HTR-8/SVneo (cell line): ENCODE data around the gene GPR32.
A peak's percentile ranks its signal among the peaks of the same experiment; 100 is the strongest.
"Not testable (repeated sequence)": the region's sequence is repeated elsewhere in the genome, so short reads cannot be mapped to it uniquely, and the experiment has no call there.

ENCODE experiments used
- DNase-seq: peaks from one replicate; pipeline ENCODE4 v3.0.0; 2011; ENCODE audit warnings: low spot score, mixed read lengths; ENCODE audit not compliant: insufficient read length
- FAIRE-seq: peaks from 2 replicates; lab custom pipeline; 2011; peaks lifted over from hg19 to GRCh38; lab: Jason Lieb, UNC

Gene GPR32

DNA sequence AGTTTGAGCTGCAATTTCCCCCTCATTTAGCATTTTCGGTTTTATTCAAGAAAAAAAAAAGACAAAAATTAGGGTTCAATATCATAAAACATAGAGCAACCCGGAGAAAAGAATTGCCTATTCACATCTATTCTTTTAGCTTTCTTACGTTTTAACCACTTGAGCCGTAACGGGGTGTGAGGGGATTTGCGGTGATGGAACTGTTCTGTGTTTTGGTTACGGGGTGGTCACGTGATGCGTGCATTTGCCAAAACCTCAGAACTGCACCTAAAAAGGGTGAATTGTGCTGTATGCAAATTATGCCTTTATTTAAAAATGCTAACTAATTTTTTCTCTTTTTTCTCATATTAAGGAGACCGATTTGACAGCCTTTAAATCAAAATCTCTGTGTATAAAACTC, 25.0 kb upstream of the GPR32 start:
- DNase-seq: no peak
- no peak for FAIRE-seq

DNA sequence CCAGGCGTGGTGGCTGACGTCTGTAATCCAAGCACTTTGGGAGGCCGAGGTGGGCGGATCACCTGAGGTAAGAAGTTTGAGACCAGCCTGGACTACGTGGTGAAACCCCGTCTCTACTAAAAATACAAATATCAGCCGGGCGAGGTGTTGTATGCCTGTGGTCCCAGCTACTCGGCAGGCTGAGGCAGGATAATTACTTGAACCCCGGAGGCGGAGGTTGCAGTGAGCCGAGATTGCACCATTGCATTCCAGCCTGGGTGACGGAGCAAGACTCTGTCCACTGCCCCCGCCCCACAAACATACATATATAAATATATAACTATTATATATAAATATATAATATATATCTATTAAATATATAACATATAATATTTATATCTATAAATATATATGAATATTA, 23.1 kb upstream of the GPR32 start:
- FAIRE-seq, DNase-seq: not testable (repeated sequence)

DNA sequence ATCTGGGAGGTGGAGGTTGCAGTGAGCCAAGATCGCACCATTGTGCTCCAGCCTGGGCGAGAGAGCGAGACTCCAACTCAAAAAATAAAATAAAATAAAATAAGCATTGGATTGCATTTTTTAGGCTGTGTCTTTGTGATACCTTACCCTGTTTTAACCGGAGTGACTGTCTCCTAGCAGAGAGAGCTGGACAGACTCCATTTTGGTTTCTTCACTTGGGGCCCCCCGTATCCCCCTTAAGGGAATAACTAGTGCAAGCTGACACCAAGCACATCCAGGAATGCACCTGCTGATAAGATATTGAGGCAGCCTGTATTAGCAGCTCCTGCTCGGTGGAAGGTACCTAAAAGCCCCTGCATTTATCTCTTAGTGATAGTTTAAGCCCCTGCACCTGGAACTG, 20.8 kb upstream of the GPR32 start:
- FAIRE-seq (no peak), DNase-seq (no peak)

DNA sequence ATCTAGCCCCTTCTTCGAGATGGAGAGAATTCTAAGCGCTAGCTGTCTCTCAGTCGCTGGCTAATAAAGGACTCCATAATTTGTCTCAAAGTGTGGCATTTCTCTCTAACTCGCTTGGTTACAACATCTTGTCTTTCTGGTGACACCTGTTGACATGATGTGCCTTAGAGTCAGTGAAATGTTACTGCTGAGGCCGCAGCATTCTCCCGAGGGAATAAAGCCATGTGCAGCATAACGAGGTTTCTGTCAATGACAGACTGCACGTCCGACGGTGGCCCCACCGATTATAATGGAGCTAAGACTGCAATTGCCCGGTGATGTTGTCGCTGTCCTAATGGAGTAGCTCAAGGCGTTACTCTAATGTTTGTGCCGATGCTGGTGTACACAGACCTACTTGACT, 20.3 kb upstream of the GPR32 start:
- FAIRE-seq (no peak), DNase-seq (no peak)

DNA sequence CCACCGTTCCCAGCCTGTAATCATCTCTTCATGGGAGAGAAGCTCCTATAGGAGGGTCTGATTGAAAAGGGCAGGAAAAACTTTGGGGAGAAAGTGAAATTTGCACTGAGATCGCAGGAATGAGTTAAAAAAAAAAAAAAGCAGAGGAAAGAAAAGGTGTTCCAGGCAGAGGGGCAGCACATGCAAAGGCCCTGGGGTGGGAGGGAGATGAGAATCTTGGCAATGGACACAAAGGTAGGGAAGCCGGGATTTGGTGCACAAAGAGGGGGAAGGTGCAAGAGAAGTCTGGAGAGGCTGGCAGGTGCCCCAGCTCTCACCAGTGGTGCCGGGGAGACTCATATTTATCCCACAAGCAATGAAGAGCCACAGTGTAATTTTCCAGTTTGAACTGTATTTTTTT, 16.4 kb upstream of the GPR32 start:
- no peak for FAIRE-seq
- DNase-seq: no peak

DNA sequence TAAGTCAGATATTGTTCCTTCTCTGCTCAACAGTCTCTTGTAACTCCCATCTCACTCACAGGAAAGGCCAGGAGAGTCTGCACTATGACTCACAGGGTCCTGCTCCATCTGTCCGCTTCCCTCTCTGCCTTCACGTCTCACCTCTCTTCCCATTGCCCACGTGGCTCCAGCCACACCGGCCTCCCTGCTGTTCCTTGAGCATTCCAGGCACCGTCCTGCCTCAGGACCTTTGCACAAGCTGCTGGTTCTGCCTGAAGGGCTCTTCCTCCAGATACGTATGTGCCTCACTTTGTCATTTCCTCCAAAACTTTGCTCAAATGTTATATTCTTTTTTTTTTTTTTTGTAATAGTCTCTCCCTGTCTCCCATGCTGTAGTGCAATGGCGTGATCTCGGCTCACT, 14.0 kb upstream of the GPR32 start:
- not testable (repeated sequence) for DNase-seq, FAIRE-seq

DNA sequence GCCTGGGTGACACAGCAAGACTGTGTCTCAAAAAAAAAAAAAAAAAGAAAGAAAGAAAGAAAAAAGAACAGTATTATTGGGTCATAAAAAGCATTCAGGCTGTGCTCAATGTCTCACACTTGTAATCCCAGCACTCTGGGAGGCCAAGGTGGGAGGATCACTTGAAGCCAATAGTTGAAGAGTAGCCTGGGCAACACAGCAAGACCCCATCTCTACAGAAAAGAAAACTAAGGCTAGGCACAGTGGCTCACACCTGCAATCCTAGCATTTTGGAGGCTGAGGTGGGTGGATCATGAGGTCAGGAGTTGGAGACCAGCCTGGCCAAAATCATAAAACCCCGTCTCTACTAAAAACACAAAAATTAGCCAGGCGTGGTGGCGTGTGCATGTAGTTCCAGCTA, 12.6 kb upstream of the GPR32 start:
- DNase-seq, FAIRE-seq: not testable (repeated sequence)

DNA sequence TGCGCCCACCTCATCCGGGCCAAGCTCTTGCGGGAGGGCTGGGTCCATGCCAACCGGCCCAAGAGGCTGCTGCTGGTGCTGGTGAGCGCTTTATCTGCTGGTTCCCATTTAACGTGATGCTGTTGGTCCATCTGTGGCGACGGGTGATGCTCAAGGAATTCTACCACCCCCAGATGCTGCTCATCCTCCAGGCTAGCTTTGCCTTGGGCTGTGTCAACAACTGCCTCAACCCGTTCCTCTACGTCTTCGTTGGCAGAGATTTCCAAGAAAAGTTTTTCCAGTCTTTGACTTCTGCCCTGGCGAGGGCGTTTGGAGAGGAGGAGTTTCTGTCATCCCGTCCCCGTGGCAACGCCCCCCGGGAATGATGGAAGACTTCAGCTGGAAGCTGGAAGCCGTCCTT, 11.2 kb upstream of the GPR32 start:
- FAIRE-seq, DNase-seq: not testable (repeated sequence)

DNA sequence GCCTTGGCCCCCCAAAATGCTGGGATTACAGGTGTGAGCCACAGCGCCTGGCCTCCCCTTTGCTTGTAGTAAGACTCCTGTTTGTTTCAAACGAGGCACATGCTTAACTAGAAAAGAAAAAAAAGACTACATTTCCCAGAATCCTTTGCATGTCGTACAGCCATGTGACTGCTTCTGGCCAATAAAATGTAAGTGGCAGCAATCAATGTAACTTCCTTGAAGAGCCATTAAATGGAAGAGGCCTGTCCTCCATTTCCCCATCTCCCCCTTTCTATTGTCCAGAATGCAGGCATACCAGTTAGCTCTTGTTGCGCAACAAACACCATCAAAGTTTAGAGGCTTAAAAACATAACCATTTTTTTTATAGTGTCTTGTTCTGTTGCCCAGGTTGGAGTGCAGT, 10.4 kb upstream of the GPR32 start:
- DNase-seq (peak; percentile 39), FAIRE-seq (no peak)

DNA sequence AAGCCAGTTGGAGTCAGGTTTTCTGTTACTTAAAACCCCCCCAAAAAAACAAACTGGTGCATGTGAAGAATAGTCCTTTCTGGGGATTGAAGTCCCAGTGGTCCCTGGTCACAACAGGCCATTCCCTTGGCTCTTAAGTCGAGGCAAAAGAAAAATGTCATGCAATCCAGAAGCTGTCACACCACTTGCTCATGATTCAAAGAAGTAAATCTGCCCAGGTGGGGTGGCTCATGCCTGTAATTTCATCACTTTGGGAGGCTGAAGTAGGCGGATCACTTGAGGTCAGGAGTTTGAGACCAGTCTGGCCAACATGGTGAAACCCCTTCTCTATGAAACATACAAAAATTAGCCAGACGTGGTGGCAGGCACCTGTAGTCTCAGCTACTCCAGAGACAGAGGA, 8.8 kb upstream of the GPR32 start:
- DNase-seq, FAIRE-seq: not testable (repeated sequence)

DNA sequence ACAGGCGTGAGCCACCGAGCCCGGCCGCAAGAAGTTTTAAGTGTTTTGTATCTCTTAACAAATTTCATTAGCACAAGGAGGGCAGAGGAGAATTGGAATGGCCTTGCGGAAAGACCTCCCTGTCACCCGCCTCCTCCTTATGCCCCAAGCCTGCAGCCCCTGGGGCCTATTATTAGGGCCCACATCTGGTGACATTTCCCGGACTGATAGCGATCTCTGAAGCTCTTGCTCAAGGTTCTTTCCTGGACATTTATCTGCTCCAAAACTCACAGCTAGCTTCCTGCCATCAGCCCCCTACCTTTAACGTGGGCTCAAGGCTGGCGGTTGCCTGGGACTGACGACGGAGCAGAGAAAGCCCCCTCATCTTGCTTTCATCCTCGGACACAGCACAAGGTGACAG, 6.7 kb upstream of the GPR32 start:
- FAIRE-seq, DNase-seq: not testable (repeated sequence)

DNA sequence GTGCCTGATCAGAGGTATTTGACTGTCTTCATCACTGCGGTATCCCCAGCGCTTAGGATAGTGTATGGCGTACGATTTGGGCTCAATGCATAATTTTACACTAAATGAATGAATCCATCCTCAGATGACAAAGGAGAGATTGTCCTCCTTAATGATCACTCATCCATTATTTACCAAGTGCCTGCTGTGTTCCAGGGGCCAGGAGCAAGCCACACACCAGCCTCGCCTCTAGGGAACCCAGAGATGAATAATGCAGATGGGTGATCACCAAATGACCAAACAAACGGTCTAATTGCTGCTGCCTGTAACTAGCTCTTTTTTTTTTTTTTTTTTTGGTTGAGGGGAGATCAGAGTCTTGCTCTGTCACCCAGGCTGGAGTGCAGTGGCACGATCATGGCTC, 5.9 kb upstream of the GPR32 start:
- FAIRE-seq (no peak), DNase-seq (no peak)

DNA sequence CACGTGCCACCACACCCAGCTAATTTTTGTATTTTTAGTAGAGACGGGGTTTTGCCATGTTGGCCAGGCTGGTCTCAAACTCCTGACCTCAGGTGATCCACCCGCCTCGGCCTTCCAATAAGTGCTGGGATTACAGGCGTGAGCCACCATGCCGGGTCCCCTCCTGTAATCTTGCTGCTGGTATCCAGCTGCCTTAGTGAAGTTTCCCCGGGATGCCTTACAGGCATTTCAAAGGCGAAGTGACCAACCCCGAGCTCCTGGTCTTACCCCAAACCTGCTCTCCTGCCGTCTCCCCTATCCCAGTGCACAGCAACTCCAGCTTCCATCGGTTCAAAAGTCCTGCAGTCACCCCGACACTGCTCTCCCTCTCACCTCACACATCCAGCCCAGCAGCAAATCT, 3.5 kb upstream of the GPR32 start:
- not testable (repeated sequence) for DNase-seq, FAIRE-seq

DNA sequence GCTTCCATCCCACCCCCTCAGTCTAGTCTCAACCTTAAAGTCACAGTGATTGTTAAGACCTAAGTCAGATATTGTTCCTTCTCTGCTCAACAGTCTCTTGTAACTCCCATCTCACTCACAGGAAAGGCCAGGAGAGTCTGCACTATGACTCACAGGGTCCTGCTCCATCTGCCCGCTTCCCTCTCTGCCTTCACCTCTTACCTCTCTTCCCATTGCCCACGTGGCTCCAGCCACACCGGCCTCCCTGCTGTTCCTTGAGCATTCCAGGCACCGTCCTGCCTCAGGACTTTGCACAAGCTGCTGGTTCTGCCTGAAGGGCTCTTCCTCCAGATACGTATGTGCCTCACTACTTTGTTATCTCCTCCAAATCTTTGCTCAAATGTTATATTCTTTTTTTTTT, 3.0 kb upstream of the GPR32 start:
- FAIRE-seq: peak; percentile 91
- DNase-seq: not testable (repeated sequence)

DNA sequence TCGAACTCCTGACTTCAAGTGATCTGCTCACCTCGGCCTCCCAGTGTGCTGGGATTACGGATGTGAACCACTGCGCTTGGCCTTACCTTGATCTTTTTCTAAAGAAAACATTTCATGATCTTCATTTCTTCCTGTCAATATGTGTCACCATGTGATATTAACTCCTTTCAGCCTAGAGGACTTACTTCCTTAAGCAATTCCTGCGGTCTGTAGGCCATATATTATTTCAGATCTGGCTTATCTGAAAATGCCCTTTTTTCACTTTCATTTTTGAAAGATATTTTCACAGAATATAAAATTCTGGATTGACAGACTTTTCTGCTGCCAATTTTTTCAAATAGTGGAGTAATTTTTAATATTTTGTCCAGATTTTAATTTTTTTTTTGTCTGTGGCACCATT, 2.0 kb upstream of the GPR32 start:
- no peak for FAIRE-seq
- DNase-seq: no peak

DNA sequence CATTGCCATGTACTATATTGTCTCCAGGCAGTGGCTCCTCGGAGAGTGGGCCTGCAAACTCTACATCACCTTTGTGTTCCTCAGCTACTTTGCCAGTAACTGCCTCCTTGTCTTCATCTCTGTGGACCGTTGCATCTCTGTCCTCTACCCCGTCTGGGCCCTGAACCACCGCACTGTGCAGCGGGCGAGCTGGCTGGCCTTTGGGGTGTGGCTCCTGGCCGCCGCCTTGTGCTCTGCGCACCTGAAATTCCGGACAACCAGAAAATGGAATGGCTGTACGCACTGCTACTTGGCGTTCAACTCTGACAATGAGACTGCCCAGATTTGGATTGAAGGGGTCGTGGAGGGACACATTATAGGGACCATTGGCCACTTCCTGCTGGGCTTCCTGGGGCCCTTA, 624 bp downstream of the GPR32 start:
- FAIRE-seq: no peak
- DNase-seq: no peak

DNA sequence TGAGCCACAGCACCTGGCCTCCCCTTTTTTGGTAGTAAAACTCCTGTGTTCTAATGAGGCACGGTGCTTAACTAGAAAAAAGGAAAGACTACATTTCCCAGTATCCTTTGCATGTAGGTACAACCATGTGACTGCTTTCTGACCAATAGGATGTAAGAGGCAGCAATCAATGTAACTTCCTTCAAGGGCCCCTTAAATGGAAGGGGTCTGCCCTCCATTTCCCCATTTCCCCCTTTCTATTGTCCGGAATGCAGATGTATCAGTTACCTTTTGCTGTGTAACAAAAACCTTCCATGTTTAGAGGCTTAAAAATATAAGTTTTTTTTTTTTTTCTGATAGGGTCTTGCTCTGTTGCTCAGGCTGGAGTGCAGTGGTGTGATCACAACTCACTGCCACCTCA, 2.2 kb downstream of the GPR32 start:
- DNase-seq: no peak

DNA sequence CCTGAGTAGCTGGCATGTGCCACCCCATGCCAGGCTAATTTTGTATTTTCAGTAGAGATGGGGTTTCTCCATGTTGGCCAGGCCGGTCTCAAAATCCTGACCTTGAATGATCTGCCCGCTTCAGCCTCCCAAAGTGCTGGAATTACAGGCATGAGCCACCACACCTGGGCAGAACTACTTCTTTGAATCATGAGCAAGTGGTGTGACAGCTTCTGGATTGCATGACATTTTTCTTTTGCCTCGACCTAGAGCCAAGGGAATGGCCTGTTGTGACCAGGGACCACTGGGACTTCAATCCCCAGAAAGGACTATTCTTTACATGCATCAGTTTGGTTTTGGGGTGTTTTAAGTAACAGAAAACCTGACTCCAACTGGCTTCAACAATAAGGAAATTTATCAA, 2.6 kb downstream of the GPR32 start:
- FAIRE-seq, DNase-seq: not testable (repeated sequence)

More for the DNA sequence above, 2.2 kb downstream of the GPR32 start:
- FAIRE-seq: no peak

DNA sequence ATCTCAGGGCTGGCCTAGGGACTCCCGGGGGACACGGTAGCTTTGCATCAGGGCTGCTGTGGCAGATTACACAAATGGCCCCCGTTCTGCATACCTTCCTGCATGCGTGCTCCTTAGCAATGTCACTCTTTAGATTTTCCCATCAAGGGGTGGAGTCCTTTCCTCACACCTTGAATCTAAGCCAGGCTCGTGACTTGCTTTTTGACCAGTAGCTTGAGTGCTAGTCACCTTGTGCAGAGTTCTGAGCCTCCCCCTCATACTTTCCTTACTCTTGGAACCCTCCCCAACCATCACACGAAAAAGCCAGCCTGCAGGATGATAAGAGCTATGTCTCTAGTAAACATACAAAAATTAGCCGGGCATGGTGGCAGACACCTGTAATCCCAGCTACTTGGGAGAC, 3.2 kb downstream of the GPR32 start:
- DNase-seq, FAIRE-seq: not testable (repeated sequence)

DNA sequence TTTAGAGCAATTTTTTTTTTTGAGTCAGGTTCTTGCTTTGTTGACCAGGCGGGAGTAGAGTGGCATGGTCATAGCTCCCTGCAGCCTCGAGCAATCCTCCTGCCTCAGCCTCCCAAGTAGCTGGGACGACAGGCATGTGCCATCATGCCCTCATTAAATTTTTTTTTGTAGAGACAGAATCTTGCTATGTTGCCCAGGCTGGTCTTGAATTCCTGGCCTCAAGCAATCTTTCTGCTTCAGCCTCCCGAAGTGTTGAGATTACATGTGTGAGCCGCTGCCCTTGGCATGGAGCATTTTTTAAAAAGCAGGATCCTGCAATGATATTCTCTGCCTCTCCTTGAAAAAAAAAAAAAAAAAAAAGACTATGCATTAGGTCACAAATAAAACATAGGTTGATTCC, 5.9 kb downstream of the GPR32 start:
- FAIRE-seq: no peak
- DNase-seq: no peak

DNA sequence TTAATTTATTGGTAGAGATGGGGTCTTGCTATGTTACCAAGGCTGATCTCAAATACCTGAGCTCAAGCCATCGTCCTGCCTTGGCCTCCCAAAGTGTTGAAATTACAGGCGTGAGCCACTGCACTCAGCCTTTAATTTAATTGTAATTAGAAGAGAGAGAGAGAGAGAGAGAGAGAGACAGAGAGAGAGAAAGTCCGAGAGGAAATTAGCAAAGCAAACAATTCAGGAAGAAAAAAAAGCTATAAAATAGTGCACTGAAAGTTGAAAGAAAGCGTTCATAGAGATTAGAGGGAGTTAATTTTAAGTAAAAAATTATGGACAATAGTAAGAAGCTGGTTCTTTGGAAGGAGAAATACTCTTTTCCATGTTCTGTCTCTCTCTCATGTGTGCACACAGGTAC, 7.0 kb downstream of the GPR32 start:
- no peak for FAIRE-seq
- DNase-seq: no peak

DNA sequence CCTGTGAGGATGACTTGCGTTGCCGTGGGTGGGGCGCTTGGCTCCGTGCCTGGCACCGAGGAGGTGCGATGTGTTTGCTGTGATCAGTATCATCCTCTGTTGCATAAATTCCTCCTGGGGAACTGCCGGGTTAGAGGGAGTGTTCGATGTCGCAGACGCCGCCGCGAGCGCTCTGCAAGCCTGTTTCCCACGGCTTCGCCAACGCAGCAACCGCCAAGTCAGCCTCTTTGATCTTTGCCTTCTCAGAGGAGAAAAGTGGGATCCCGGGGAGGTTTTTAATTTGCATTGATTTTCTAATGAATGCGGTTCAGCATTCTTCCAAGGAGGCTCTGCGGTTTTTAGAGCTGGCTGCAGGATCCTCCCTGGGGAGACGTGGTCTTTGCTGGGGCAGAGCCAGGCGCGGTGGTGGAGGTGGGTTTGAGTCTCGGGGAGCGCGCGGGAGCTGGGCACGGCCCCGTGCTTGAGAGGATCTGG, 7.6 kb downstream of the GPR32 start:
- DNase-seq: no peak
- FAIRE-seq: no peak

DNA sequence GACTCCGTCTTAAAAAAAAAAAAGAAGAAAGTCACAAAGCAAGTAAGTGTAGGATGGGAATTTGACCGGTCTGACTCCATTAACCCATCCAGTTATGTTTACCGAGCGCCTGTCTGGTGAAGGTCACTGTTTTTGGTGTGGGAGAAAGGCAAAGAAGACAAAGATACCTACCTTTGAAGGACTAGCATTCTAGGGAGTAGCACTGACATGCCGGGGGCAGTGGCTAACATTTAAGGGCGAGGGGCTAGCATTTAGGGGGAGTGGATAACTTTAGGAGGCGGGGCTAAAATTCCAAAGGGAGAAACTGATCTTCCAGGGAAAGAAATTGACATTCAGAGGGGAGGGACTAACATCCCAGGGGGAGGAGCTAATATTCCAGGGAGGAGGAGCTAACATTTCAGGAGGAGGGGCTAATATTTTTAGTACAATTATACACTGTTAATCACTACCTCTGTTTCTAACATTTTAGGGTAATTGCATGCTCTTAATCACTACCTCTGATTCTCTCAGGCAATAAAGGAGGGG, 8.7 kb downstream of the GPR32 start:
- FAIRE-seq: no peak
- no peak for DNase-seq
